Keratinocyte (primary cell): ENCODE measurements around the gene ZNF280C. TPM values are rescaled to one million over a fixed set of nuclear protein-coding genes. Genes with fewer than 3 reads are reported as not detected.

Experiments
- DNase-seq: peaks from one replicate; pipeline ENCODE4 v3.0.0-alpha.2; 2011; ENCODE audit warnings: low read depth, missing footprints, low spot score
- FAIRE-seq: peaks from 2 replicates; lab custom pipeline; 2011; peaks lifted over from hg19 to GRCh38; lab: Jason Lieb, UNC
- H2AFZ ChIP-seq: 2 replicates; pipeline ENCODE4 v1.6.0; 2012; ENCODE audit warnings: low read length, control low read depth, inconsistent platforms; ENCODE audit not compliant: control insufficient read depth
- H3K27ac ChIP-seq: 2 replicates; pipeline ENCODE4 v1.5.1; 2011; ENCODE audit warnings: low read length; ENCODE audit not compliant: control insufficient read depth, insufficient read depth
- H3K27me3 ChIP-seq: 3 replicates; pipeline ENCODE4 v1.6.0; 2011; ENCODE audit warnings: low read length; ENCODE audit not compliant: control insufficient read depth, insufficient read depth; ENCODE audit errors: extremely low read depth
- H3K36me3 ChIP-seq, 2 experiments: 2 replicates in 1 of 2; 3 replicates in 1 of 2; pipeline ENCODE4 v1.5.1; 2011; ENCODE audit warnings: low read length in 2 of 2, mild to moderate bottlenecking in 1 of 2; ENCODE audit not compliant: control insufficient read depth in 2 of 2, insufficient read depth in 2 of 2; ENCODE audit errors: extremely low read depth in 1 of 2
- H3K4me1 ChIP-seq: 3 replicates; pipeline ENCODE4 v1.5.1; 2011; ENCODE audit warnings: low read length; ENCODE audit not compliant: control insufficient read depth, insufficient read depth; ENCODE audit errors: extremely low read depth
- H3K4me2 ChIP-seq: 3 replicates; pipeline ENCODE4 v1.6.0; 2011; ENCODE audit warnings: low read depth, low read length; ENCODE audit not compliant: control insufficient read depth, insufficient read depth; ENCODE audit errors: extremely low read depth
- H3K4me3 ChIP-seq, 3 experiments: fragments of 200-600 bp in 1 of 3; sonication (generic) in 1 of 3; 2 replicates in 2 of 3; 3 replicates in 1 of 3; pipeline ENCODE4 v1.5.1; 2011 to 2016; ENCODE audit warnings: low read length in 3 of 3, mild to moderate bottlenecking in 3 of 3, control low read depth in 2 of 3, inconsistent platforms in 1 of 3, low read depth in 1 of 3, mixed read lengths in 1 of 3, mixed run types in 1 of 3, moderate library complexity in 1 of 3; ENCODE audit not compliant: control insufficient read depth in 2 of 3, insufficient read depth in 2 of 3; ENCODE audit errors: extremely low read depth in 1 of 3
- H3K79me2 ChIP-seq: 2 replicates; pipeline ENCODE4 v1.6.0; 2012; ENCODE audit warnings: low read length; ENCODE audit not compliant: control insufficient read depth, insufficient read depth
- H3K9ac ChIP-seq: 3 replicates; pipeline ENCODE4 v1.6.0; 2011; ENCODE audit warnings: low read length; ENCODE audit not compliant: control insufficient read depth, insufficient read depth; ENCODE audit errors: extremely low read depth
- H3K9me1 ChIP-seq: 3 replicates; pipeline ENCODE4 v1.6.0; 2011; ENCODE audit warnings: low read length; ENCODE audit not compliant: control insufficient read depth, insufficient read depth; ENCODE audit errors: extremely low read depth
- H3K9me3 ChIP-seq: 2 replicates; pipeline ENCODE4 v1.5.1; 2012; ENCODE audit warnings: low read depth, low read length; ENCODE audit not compliant: control insufficient read depth
- H4K20me1 ChIP-seq: 3 replicates; pipeline ENCODE4 v1.6.0; 2011; ENCODE audit warnings: low read length; ENCODE audit not compliant: control insufficient read depth, insufficient read depth; ENCODE audit errors: extremely low read depth
- CTCF ChIP-seq, 3 experiments: IDR thresholded peaks in 1 of 3; conservative IDR thresholded peaks in 1 of 3; optimal IDR thresholded peaks in 1 of 3; 2 replicates in 2 of 3; 3 replicates in 1 of 3; pipeline versions ENCODE3 to v1.5.1; 2011; ENCODE audit warnings: low read length in 3 of 3, mild to moderate bottlenecking in 3 of 3, moderate library complexity in 2 of 3, control low read depth in 1 of 3, inconsistent platforms in 1 of 3; ENCODE audit not compliant: insufficient read depth in 2 of 3; ENCODE audit errors: extremely low read depth in 1 of 3
- EZH2 ChIP-seq: IDR thresholded peaks from one replicate; pipeline ENCODE4 v1.6.1; 2012; ENCODE audit warnings: inconsistent platforms, mild to moderate bottlenecking, low read length, moderate library complexity
- dilution Hi-C: fragments of 300-500 bp; cut with MboI; formaldehyde crosslinking; loops from one replicate; pipeline ENCODE4 v1.7.0; 2020; ENCODE audit warnings: low sequenced_read_pairs; ENCODE audit not compliant: extremely low pct_ligation_motif_present
- polyA plus RNA-seq, 5 experiments: library from polyadenylated mRNA; depleted of rRNA in 3 of 5; stranded (reverse) in 3 of 5; stranded (forward) in 1 of 5; unstranded in 1 of 5; fragments of >200 nt; gene quantifications; 1 replicate in 1 of 5; 2 replicates in 3 of 5; 3 replicates in 1 of 5; pipeline versions ENCODE4 v1.2.1 to v1.2.3, GENCODE V29; 2011 to 2012; ENCODE audit warnings: missing spikeins in 2 of 5, low read depth in 1 of 5, low replicate concordance in 1 of 5

The ZNF280C gene
- polyA plus RNA-seq, 1 donor (not counting 4 experiments of a cell fraction or from before 2014, with no cell fraction given), result 4.7 TPM

GRCh38 chrX:130263016-130263415 lies 5.7 kb downstream of the ZNF280C start:
- TF ChIP-seq EZH2 (no peak), CTCF (optimal IDR thresholded peaks at IDR 0.05 in 1 of 3, IDR thresholded peaks at IDR 0.05 in 1 of 3, conservative IDR thresholded peaks at IDR 0.05 in 1 of 3; ENCODE audit: extremely low read depth in 1 of 3, insufficient read depth in 2 of 3, low read length in 3 of 3) (no peak)
- no peaks in the 10 kb centered on the region for H4K20me1 ChIP-seq
- H3K4me3 ChIP-seq, result no peak overlapping the region
- no peaks in the 10 kb centered on the region for H3K36me3 ChIP-seq
- H3K9me1 ChIP-seq, result no peaks in the 10 kb centered on the region
- FAIRE-seq, result no peak
- DNase-seq, result no peak
- dilution Hi-C loops, result no loop called here
- H3K27ac ChIP-seq, result no peak overlapping the region
- H3K4me1 ChIP-seq, result no peaks in the 10 kb centered on the region
- no peak overlapping the region for H3K4me2 ChIP-seq
- peaks cover 10% of the 10 kb centered on the region for H3K79me2 ChIP-seq
- no peaks in the 10 kb centered on the region for H3K9me3 ChIP-seq
- H2AFZ ChIP-seq, result no peak overlapping the region
- no peak overlapping the region for H3K9ac ChIP-seq
- no peaks in the 10 kb centered on the region for H3K27me3 ChIP-seq

GRCh38 chrX:130262231-130262630 lies 6.5 kb downstream of the ZNF280C start:
- Histone ChIP-seq H3K27ac (no peak overlapping the region), H3K9me3 (no peaks in the 10 kb centered on the region), H3K4me1 (no peaks in the 10 kb centered on the region), H3K9me1 (no peaks in the 10 kb centered on the region), H4K20me1 (no peaks in the 10 kb centered on the region), H2AFZ (no peak overlapping the region), H3K79me2 (peaks cover 5% of the 10 kb centered on the region), H3K9ac (no peak overlapping the region), H3K4me3 (no peak overlapping the region), H3K27me3 (no peaks in the 10 kb centered on the region), H3K36me3 (no peaks in the 10 kb centered on the region), H3K4me2 (no peak overlapping the region)
- DNase-seq (no peak), FAIRE-seq (no peak)
- dilution Hi-C loops, result no loop called here
- TF ChIP-seq EZH2 (no peak), CTCF (optimal IDR thresholded peaks at IDR 0.05 in 1 of 3, IDR thresholded peaks at IDR 0.05 in 1 of 3, conservative IDR thresholded peaks at IDR 0.05 in 1 of 3; ENCODE audit: extremely low read depth in 1 of 3, insufficient read depth in 2 of 3, low read length in 3 of 3) (no peak)
